ENCODE results near the gene NME3.
A peak's percentile ranks its signal among the peaks of the same experiment; 100 is the strongest.
"Not testable (repeated sequence)": the region's sequence is repeated elsewhere in the genome, so short reads cannot be mapped to it uniquely, and the experiment has no call there.

Gene NME3

DNA sequence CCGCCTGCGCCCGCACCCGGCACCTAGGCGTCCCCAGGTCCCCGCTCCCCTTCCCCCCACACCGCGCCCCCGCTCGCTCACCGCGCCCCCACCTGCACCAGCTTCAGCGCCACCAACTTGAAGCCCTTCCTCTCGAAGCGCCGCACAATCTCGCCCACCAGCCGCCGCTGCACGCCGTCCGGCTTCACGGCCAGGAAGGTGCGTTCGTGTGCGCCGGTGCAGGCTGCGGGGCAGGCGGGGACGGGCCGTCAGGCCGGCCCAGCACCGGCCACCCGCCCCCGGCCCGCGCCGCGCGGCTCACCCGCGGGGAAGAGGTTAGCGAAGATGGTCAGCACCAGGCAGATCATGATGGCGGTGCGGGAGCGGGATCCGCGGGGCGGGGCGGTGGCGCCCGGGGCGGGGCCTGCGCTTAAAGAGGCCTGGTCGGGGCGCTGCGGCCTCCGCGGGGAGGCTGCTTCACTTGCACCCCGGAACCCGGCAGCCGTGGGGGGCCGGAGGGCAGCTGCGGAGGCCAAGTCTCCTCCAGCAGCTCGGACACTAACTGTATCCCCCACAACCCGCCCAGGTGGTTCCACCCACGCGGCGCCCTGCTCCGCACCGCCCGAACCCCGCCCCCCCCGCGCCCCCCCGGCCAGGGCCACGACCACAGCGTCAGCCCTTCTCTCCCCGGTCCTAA, at the start of gene NME3:
NME3 (minus strand) TSS at position 356 of the 676 bp plus-strand sequence; CDS start at position 347, 9 bp downstream.
- DNase-seq: peak; percentile 56

DNA sequence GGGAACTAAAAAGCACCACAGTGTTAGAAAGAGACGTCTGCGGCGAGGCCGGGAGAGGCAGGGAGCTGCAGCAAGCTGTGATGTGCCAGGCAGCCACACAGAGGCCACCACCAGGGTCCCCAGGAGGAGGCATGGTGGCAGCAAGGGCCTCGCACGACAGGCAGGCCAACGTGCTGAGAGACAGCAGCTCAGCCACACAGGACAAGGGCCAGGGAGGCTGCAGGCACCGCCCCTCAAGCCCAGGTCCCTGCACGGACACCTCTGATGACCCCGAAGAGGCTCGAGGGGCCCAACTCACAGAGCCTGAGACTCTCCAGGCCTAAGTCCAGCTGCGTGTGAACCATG, 49.6 kb upstream of the NME3 start:
- no peak for DNase-seq

DNA sequence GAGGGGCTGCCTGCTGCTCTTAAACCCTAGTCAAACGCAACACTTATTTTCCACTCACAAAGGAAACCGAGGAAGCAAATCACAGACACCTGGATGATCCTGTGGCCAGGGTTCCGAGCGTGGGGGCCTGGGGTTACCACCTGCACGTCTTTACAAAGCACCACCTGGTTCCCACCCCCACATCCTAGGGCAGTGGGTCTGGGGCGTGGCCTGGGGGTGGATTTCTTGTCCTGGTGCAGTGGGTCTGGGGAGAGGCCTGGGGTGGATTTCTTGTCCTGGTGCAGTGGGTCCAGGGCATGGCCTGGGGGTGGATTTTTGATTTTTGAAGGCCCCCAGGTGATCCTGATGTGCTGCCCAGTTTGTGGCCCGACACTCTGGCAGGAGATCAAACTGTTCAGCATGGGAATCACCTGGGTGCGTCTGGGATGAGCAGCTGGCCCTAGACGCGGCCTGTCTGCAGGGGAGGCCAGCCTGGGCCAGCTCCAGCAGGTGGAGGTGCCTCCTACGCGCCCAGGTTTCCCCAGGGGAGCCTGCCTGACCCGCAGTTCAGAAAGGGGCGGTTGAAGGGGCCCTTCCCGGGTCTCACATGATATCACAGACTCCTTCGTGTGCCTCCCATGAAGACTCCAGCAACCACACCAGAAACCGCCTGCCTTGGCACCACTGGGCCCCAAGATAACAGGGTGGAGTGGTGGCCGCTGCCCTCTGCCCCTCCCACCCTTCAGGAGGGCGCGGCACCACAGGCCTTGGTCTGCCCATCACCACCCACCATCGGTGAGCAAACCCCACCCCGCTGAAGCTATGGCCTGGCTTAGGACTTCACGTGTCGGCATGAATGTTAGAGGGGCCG, 49.0 kb upstream of the NME3 start:
- no peak for DNase-seq

DNA sequence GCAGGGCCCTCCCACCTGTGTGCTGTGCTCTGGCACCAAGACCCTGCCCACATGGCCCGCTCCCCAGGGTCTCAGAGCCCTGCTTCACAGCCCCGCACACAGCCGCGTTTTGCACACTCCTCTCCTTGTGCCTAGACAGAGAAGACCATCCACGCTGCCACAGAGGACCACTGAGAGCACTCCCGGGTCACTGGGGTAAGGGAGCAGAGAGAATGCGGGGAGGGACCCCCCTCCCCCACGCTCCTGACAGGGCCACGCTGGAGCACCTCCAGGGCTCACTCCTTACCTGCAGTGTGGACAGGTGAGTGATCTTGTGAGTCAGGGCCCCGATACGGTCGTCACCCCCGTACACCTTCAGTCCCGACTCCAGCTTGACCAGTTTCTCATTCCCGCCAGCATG, 48.3 kb upstream of the NME3 start:
- DNase-seq: no peak

DNA sequence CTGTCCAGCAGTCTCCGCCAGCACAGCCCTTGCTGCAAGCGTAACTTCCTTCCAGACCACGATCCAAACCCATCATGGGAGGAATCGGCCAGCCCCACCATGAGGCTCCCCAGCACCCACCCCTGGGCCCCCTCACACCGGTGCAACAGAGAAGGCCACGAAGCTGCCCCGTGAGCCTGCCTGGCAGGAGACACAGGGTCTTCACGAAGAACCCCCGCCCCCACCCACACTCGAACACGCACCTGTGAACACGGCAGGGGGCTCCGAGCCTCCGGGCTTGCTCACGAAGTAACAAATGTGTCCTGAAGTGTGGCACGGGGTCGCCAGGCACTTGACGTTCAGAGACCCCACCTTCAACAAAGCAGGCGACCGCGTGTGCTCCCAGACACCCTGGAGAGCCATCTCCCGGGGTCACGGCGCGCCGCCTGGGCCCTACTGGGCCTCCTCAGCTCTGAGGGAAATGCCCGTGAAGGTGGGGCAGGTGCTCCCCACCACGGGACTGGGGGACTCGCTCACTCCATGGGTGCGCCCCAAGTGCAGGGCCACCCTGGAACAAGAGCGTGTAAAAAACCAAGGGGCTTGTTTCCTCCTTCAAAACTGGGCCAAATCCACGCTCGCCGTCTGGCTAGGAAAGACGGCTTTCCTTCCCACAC, 47.7 kb upstream of the NME3 start:
- no peak for DNase-seq

DNA sequence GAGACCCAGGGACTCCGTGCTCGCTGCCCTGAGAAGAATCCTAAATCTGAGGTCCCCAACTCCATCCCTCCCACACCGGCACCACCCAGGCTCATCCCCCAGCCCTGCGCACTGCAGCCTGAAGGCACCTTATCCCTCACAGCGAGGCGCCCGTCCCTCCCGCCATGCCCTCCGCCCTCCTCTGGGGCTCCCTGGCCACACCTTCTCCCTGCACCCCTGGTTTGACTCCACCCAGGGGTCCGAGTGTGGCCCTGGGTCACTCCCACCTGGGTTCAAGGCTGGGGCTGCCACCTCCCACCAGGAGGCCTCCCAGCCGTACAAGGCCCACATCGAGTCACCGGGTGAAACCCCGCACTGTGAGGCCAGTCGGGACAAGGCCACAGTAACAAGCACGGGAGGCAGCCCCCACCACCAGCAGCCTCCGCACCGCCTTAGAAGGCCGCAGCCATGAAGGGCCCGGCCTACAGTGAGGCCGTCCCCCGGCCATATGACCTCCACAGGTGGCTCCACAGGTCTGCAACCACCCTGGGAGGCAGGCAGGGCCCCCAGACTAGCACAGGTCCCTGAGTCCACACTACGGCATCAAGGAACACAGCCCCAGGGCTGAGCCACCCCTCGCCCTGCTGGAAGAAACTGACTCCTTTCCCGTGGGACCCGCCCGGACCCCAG, 47.0 kb upstream of the NME3 start:
- DNase-seq: no peak

DNA sequence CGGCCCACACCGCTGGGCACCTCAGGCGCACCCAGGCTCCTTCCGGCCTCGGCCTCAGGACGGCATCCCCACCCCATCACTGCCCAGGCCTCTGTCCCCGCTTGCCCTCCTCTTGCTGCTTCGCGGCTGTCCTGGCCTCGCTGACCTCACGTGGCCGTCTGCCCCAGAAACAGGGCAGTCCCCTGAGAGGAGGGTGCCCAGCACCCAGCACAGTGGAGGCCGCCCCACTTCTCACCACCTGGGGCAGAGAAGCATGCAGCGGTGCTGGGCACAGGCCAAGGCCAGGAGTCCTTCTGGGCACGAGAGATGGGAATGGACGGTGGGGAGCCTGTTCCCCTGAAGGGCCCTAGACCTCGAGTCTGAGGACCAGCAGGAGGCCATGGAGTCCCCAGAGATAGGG, 46.4 kb upstream of the NME3 start:
- DNase-seq: no peak

DNA sequence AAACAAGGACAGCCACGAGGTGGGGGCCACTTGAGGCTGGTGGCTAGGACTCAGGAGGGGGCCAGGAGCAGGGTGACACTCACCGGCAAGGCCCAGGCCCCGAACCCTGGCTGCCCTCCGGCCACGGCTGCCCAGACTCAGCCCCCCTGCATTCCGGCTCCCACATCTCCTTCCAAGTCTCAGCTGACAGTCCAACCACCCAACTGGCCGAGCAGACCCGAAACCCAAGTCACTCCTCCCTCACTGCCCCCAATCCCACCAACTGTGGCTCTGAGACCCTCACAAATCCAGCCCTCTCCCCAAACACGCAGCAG, 45.9 kb upstream of the NME3 start:
- DNase-seq: no peak

DNA sequence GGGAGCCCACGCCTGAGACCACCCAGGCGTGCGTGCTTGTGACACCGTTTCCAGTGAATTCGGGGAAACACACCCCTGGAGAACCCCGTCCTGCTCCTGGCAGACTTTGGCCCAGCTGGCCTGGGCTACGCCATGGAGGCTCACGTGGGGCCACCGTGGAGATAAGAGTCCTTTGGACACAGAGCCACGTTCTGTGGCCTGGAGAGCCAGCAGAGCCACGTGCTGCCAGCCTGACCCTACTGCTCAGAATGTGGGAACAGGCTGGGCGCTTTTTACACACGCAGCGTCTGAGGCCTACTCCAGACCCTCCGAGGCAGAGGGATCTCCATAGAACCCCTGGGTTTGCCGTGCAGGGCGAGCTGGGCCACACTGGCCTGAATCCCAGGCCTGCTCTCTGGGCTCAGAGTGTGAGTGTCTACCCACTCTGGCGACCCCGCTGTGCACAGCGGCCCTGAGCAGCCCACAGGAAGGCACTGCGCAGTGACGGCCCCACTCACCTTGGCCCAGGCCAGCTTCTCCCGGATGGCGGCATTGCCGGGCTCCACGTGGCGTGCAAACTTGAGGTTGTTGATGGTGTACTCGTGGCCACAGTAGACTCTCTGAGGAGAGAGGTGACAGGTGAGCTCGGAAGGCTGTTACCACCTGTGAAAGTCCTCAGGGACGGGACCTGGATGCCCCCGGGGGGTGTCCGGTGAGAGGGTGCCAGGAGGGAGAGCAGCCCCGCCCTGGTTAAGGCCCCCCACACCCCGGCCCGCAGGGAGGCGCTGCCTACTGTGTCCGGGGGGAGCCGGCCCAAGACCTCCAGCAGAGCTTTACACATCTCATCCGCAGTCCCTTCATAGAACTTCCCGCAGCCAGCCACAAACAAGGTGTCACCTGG, 45.3 kb upstream of the NME3 start:
- no peak for DNase-seq

DNA sequence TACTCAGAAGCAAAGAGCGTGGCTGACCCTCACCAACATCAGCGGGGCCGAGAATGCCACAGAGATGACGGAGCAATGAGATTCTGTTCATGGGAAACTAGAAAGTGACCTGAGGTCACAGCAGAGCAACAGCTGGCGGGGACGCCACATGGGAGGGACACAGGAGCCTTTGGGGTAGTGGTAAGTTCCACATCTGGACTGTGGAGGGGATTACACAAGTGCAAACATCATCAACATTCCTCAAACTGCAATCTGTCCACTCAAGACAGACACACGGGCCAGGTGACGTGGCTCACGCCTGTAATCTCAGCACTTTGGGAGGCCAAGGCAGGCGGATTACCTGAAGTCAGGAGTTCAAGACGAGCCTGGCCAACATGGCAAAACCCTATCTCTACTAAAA, 44.1 kb upstream of the NME3 start:
- no peak for DNase-seq

DNA sequence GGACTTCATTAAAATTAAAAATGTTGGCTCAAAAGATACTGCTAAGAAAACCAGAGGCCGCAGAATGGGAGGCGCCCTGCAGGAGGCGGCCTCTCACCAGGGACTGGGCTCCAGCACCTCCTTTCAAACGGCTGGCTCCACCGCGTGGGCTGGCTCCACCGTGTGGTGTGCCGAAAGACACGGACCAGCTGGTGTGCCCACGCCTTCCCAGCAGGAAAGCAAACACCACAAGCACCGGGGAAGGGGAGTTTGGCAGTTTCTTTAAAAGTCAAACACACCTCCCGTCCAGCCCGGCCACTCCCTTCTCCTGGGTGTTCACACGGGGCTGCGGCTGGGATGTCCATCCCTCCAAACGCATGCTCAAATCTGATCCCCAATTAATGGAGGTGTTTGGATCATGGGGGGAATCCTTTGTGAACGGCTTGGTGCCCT, 41.4 kb upstream of the NME3 start:
- no peak for DNase-seq

DNA sequence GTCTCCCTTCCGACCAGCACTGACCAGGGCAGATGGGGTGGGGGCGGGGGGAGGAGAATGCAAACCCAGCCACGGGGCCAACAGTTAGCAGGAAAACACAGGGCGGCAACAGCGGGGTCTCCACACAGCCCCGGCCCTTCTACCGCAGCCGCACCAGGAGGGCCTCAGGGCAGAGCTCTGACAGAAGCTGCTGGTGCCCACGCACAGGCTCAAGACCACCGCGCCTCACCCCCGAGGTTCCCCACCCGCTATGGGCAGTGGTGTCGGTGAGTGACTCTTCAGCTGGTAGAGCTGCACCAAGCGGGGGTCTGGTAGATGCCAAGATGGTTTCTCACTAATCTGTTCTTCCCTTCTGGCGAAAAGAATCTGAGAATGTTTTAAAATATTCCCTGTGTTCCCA, 39.2 kb upstream of the NME3 start:
- DNase-seq: no peak

DNA sequence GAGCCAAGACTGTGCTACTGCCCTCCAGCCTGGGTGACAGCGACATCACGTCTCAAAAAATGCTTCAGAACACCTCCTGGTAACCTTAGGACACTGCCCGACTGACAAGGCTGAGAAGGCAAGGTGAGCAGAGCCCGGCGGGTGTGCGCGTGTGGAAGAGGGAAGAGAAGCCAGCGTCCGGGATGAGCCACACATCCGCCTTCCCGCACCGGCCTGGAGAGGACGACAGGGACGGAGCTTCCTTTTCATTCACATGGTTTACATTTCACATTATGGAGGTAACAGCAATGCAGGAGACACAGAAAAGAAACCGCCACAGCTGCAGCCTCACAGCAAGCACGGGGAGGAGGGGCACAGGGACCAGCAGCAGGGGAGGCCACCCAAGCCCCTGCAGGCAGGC, 38.8 kb upstream of the NME3 start:
- DNase-seq: no peak

DNA sequence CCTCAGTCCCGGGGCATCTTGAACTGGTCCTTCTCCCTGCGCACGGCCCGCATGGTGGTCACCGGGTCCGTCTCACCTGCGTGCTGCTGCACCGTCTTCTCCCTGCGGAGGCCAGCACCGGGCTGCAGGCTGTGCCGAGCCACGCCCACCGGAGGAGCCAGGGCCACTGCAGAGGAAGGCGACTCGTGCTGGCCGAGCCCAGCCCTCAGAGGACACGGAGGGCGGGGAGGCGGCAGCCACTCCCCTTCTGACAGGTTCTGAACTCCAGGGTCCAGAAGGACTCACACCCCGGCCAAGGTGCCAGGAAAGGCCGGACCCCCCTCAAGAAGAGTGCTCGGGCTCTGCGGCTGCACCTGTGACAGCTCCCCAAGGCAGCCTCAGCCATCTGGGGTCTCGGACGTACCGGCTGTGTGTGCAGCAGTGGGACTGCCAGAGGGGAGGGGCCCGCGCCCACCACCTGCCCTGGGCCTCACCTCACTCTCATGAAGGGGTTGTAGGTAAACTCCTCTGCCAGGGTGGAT, 38.0 kb upstream of the NME3 start:
- no peak for DNase-seq

DNA sequence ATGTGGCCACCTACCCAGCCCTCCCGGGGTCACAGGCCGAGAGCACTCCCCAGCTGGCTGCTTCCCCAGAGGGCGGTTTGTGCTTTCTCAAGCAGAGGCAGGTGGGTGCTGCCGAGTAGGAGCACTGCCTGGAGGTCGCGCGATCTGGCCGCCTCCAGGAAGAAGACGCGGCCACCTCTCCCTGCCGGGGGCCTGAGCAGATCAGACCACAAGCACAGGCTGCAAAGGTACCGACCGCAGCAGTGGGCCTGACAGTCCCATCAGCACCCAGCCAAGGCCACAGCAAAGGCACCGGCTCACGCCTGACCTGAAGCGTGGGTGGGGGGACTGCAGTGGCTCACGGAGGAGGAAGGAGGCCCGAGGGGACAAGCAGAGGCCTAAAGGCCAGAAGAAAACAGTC, 37.3 kb upstream of the NME3 start:
- no peak for DNase-seq

DNA sequence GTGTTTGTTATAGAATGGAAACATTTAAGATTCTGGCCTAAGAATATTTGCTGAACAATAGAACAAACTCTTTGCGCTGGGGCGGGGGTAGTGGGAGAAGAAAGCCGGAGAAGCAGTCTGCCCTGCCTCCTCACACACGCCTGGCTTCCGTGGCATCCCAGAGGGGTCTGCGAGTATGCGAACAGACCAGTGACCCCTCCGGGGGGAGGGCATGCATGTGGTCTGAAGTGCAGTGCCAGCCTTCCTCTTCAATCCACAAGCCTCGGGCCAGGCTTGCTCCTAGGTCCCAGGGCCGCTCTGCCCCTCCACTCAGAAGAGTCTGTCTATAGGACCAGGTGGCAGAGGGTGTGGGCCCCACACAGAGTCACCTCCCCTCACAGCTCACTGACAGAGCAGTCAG, 36.3 kb upstream of the NME3 start:
- no peak for DNase-seq

DNA sequence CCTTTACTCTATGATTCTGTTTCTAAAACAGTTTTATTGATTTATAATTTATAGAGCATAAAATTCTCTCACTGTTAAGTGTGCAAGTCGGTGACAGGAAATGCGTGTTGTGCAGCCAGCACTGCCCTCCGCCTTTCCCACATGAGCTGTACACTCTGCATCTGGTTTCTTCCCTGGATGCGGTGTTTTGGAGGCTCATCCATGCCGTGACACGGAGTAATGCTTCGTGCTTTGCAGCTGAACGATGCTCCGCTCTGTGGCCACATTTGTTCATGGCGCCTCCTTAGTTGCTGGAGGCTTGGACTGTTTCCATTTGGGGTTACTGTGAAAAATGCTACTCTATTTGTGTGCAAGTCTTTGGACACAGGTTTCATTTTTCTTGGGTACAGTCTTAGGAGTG, 29.4 kb upstream of the NME3 start:
- DNase-seq: no peak

DNA sequence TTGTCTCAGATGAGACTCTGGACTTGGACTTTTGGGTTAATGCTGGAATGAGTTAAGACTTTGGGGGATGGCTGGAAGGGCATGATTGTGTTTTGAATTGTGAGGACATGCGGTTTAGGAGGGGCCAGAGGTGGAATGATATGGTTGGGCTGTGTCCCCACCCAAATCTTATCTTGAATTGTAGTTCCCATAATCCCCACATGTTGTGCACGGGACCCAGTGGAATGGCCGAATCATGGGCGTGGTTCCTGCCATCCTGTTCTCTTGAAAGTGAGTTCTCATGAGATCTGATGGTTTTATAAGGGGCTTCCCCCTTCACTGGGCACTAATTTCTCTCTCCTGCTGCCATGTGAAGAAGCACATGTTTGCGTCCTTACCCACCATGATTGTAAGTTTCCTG, 27.9 kb upstream of the NME3 start:
- DNase-seq: not testable (repeated sequence)

DNA sequence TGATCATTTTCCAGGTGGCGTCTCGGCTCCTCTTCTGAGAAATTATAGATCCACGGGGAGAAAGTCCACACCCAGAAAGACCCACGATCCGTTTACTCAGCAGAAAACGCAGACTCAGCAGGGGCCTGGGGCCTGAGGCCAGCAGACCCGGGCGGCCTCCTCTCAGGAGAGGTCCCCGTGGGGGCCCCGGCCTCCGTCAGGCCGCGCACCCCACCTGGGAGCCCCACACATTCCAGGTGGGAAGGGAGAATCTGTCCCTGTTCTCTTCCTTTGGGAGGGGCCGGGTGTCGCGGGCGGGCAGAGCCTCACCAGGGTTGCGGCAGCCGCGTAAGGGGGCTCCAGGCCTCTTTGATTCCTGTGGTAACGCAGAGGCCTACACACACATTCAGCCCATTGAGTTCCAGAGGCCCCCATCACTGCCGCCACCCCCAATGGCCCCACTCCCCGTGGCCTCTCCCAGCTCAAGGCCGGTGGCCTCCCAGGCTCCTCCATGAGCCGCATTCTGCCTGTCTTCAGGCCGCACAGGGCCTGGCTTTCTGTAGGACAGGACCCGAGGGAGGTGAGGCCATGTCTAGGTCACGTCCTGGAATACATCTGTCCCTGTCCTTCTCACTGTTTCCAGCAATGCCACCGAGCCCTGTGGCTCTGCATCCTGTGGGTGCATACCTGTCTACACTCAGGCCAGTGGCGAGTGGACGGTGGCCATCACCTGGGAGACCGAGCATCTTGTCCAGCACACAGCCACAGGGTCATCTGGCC, 23.7 kb upstream of the NME3 start:
- DNase-seq: no peak

DNA sequence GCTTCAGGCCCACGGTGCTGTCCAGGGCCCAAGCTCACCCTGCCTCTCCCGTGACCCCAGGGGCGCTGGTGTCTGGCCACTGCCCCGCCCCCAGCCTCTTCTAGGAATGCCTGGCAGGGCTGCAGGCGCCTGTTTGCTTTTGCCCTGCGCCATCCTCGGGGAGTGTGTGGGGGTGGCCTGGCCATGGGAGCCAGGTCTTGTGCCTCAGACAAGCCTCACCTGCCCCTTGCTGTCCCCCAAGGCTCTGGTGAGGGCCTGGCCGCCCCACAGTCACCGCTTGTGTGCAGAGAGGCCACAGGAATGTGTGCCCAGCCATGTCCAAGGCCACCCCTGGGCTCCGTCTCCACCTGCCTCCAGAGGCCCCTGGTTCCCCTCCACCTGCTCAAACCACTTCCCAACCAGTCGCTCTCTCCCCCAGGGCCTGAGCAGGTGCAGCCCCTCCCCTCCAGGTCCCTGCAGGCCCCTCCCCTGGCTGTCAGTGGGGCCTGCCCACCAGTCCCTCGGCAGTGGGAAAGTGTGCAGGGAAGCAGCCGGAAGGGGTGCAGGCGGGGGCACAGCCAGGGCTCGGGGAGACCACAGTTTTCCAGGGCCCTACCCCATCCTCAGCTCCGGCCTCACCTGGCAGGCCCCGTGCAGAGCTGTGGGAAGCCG, 23.0 kb upstream of the NME3 start:
- no peak for DNase-seq

DNA sequence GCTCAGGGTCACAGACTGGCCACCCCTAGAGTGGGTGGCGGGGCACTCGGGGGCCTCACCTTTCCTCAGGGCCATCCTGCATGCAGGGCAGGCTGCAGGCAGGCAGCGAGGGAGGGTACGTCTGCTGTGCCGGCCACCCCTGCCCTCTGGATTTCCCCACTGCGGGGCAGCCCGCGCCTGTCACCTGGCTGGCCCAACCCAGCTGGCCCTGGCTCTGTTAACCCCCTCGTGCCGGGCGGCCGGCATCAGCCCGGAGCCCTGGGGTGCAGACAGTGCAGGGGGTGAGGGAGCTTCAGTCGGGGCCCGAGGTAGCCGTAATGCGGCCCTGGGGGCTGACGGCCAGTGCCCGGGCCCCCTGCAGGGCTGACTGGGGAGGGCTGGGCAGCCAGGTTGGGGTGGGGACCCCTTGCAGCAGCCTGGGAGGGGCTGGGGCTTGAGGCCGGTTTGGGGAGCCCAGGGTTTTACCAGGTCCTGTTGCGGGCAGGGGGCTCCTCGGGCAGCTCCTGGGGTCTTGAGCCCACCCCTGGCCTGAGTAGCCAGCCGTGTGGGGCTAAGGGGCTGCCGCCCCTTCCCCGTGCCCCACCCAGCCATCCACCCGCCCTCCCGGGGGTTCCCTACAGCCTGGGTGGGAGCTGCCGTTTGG, 22.4 kb upstream of the NME3 start, which contains the start of gene IGFALS:
IGFALS (minus strand) TSS at position 128 of the 643 bp plus-strand sequence; CDS start at position 75, 53 bp downstream.
- DNase-seq: no peak
